Measurements from ENCODE around the gene KIRREL1.

The KIRREL1 gene

GRCh38 chr1:158146739-158147138 is 153.3 kb downstream of the KIRREL1 start:
- no peak for DNase-seq (ENCODE audit: low read depth)

GRCh38 chr1:158147401-158147800 is 154.0 kb downstream of the KIRREL1 start:
- DNase-seq (ENCODE audit: low read depth), result no peak

GRCh38 chr1:158147869-158148268 is 154.4 kb downstream of the KIRREL1 start:
- DNase-seq (ENCODE audit: low read depth), result no peak

GRCh38 chr1:158148468-158148867 is 155.0 kb downstream of the KIRREL1 start:
- no peak for DNase-seq (ENCODE audit: low read depth)

- no peak for DNase-seq (ENCODE audit: low read depth)
These were observed 155.7 kb downstream of the KIRREL1 start for GRCh38 chr1:158149175-158149574.
